ENCODE measurements around the gene SERPINE2. TPM values are rescaled to one million over a fixed set of nuclear protein-coding genes. Genes with fewer than 3 reads are reported as not detected.

SERPINE2 gene
- total RNA-seq, 1 experiment from 2014 or later = 231 TPM

DNA sequence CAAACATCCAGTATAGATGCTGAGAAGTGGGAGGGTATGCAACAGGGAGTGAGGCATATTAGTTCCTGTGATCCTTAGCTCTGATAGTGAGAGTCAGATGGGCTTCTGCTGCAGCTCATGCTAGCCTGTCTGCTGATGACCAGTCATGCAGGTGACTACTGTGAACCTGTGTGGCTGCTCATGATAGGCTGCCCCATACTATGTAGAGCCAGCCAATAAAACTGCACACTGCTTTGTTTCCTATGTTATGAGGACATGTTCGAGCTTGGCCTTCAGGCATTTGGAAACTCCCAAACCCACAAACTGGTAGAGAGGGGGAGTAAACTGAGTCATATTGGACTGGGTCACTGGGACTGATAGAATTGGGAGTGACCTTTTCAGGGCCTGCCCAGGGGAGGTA is 20.1 kb upstream of the SERPINE2 start:
- intact Hi-C loops (cut with micrococcal nuclease) = no loop called here
- TF ChIP-seq, protein P1, sequence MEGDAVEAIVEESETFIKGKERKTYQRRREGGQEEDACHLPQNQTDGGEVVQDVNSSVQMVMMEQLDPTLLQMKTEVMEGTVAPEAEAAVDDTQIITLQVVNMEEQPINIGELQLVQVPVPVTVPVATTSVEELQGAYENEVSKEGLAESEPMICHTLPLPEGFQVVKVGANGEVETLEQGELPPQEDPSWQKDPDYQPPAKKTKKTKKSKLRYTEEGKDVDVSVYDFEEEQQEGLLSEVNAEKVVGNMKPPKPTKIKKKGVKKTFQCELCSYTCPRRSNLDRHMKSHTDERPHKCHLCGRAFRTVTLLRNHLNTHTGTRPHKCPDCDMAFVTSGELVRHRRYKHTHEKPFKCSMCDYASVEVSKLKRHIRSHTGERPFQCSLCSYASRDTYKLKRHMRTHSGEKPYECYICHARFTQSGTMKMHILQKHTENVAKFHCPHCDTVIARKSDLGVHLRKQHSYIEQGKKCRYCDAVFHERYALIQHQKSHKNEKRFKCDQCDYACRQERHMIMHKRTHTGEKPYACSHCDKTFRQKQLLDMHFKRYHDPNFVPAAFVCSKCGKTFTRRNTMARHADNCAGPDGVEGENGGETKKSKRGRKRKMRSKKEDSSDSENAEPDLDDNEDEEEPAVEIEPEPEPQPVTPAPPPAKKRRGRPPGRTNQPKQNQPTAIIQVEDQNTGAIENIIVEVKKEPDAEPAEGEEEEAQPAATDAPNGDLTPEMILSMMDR (IDR thresholded peaks at IDR 0.05; ENCODE audit: unreplicated experiment) = no peak
- H3K4me1 Mint-ChIP-seq (ENCODE audit: insufficient read depth, unreplicated experiment) = no peaks in the 10 kb centered on the region
- H3K27ac Mint-ChIP-seq (ENCODE audit: low read depth, unreplicated experiment) = no peak overlapping the region
- H3K4me3 Mint-ChIP-seq (ENCODE audit: unreplicated experiment) = no peak overlapping the region
- no peaks in the 10 kb centered on the region for H3K36me3 Mint-ChIP-seq (ENCODE audit: insufficient read depth, unreplicated experiment)
- no peaks in the 10 kb centered on the region for H3K27me3 Mint-ChIP-seq (ENCODE audit: insufficient read depth, unreplicated experiment)
- POLR2A ChIA-PET = interaction anchor here (1.0 to 1.5 kb wide), 2 partner anchors 11 to 26 kb away, joined by 4 read pairs; no protein-coding TSS in a partner anchor
- CTCF ChIA-PET = interaction anchor here (0.6 to 1.2 kb wide), 4 partner anchors 65 to 229 kb away, joined by 3 to 4 read pairs (median 3); no protein-coding TSS in a partner anchor
- BruUV-seq (replicated peaks) = no TSS peak
- H3K9me3 Mint-ChIP-seq (ENCODE audit: unreplicated experiment) = peaks cover 8% of the 10 kb centered on the region
- DNase-seq (ENCODE audit: unreplicated experiment) = no peak

DNA sequence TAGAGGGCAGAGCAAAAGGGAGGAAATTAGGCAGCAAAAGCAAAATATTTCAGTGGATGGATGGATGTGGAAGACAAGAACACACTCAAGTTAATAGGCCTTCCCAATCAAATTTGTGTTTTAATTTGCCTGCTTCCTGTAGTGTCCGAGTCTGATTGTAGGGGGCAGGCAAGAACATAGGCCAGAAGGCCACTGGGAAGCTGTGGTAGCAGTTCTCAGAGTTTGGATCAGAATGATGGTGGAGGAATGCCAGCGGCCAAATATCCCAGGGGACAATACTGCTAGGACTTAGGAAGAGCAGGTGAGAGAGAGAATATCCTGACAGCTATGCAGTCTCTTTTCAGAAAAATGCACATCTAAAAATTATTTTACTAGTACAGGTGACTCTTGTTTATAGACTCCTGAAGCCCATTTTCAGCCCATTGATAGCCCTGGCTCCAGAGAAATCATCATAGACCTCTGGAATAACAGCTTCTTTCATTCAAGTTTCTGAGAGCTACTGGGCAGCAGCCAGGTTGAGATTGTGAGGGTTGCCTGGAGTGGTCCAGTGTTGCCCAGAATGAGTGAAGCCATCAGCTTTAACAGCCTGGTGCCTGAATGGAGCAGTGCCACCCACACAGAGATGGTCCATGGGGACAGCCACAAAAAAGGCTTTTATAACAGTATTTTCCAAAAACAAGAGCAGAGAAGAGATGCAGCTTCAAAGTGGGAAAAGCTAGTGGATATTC is 19.1 kb upstream of the SERPINE2 start:
- CTCF ChIA-PET = interaction anchor here (0.6 to 1.2 kb wide), 5 partner anchors 24 to 230 kb away, joined by 3 read pairs; no protein-coding TSS in a partner anchor
- Mint-ChIP-seq H3K4me1 (ENCODE audit: insufficient read depth, unreplicated experiment) (no peaks in the 10 kb centered on the region), H3K4me3 (ENCODE audit: unreplicated experiment) (no peak overlapping the region), H3K27me3 (ENCODE audit: insufficient read depth, unreplicated experiment) (no peaks in the 10 kb centered on the region), H3K9me3 (ENCODE audit: unreplicated experiment) (peaks cover 8% of the 10 kb centered on the region), H3K27ac (ENCODE audit: low read depth, unreplicated experiment) (no peak overlapping the region), H3K36me3 (ENCODE audit: insufficient read depth, unreplicated experiment) (no peaks in the 10 kb centered on the region)
- no peak for DNase-seq (ENCODE audit: unreplicated experiment)
- POLR2A ChIA-PET = interaction anchor here (1.0 to 1.5 kb wide), 2 partner anchors 12 to 27 kb away, joined by 4 read pairs; no protein-coding TSS in a partner anchor
- TF ChIP-seq, protein P1 (IDR thresholded peaks at IDR 0.05; ENCODE audit: unreplicated experiment) = no peak
- intact Hi-C loops (cut with micrococcal nuclease) = no loop called here
- no TSS peak for BruUV-seq (replicated peaks)

DNA sequence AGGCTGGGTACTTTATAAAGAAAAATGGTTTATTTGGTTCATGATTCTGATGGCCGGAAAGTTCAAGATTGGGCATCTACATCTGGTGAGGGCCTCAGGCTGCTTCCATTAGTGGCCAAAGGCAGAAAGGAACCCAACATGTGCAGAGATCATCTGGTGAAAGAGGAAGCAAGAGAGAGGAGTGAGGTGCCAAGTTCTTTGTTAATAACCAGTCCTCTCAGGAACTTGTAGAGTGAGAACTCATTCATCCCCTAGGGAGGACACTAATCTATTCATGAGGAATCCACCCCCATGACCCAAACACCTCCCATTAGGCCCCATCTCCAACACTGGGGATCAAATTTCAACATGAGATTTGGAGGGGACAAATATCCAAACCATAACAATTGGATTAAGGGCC is 17.8 kb upstream of the SERPINE2 start:
- CTCF ChIA-PET = interaction anchor here (0.7 kb wide), 1 partner anchor 160 kb away, joined by 3 read pairs; no protein-coding TSS in a partner anchor
- no peak for DNase-seq (ENCODE audit: unreplicated experiment)
- Mint-ChIP-seq H3K27ac (ENCODE audit: low read depth, unreplicated experiment) (no peak overlapping the region), H3K4me1 (ENCODE audit: insufficient read depth, unreplicated experiment) (no peaks in the 10 kb centered on the region), H3K4me3 (ENCODE audit: unreplicated experiment) (no peak overlapping the region), H3K9me3 (ENCODE audit: unreplicated experiment) (peaks cover 8% of the 10 kb centered on the region), H3K27me3 (ENCODE audit: insufficient read depth, unreplicated experiment) (no peaks in the 10 kb centered on the region), H3K36me3 (ENCODE audit: insufficient read depth, unreplicated experiment) (no peaks in the 10 kb centered on the region)
- no TSS peak for BruUV-seq (replicated peaks)
- intact Hi-C loops (cut with micrococcal nuclease) = no loop called here
- POLR2A ChIA-PET = interaction anchor here (0.8 kb wide), 1 partner anchor 1099 kb away, joined by 3 read pairs; no protein-coding TSS in a partner anchor
- TF ChIP-seq, protein P1 (IDR thresholded peaks at IDR 0.05; ENCODE audit: unreplicated experiment) = no peak

DNA sequence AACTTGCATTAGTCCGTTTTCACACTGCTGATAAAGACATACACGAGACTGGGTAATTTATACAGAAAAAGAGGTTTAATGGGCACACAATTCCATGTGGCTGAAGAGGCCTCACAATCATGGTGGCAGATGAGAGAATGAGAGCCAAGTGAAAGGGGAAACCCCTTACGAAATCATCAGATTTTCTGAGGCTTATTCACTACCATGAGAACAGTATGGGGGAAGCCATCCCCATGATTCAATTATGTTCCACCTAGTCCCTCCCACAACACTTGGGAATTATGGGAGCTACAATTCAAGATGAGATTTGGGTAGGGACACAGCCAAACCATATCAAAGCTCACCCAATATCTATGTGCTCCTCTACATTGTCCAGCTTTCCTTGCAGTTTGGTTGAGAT is 16.0 kb upstream of the SERPINE2 start:
- no TSS peak for BruUV-seq (replicated peaks)
- H3K9me3 Mint-ChIP-seq (ENCODE audit: unreplicated experiment) = peaks cover 8% of the 10 kb centered on the region
- TF ChIP-seq, protein P1 (IDR thresholded peaks at IDR 0.05; ENCODE audit: unreplicated experiment) = no peak
- H3K4me3 Mint-ChIP-seq (ENCODE audit: unreplicated experiment) = no peak overlapping the region
- peak; percentile 24 for DNase-seq (ENCODE audit: unreplicated experiment)
- no peak overlapping the region for H3K27ac Mint-ChIP-seq (ENCODE audit: low read depth, unreplicated experiment)
- CTCF ChIA-PET = no interaction called here
- intact Hi-C loops (cut with micrococcal nuclease) = no loop called here
- POLR2A ChIA-PET = interaction anchor here (0.7 to 0.8 kb wide), 3 partner anchors 118 to 638 kb away, joined by 3 to 4 read pairs (median 3); no protein-coding TSS in a partner anchor
- H3K27me3 Mint-ChIP-seq (ENCODE audit: insufficient read depth, unreplicated experiment) = no peaks in the 10 kb centered on the region
- H3K36me3 Mint-ChIP-seq (ENCODE audit: insufficient read depth, unreplicated experiment) = no peaks in the 10 kb centered on the region
- H3K4me1 Mint-ChIP-seq (ENCODE audit: insufficient read depth, unreplicated experiment) = no peaks in the 10 kb centered on the region
